HG03060 (cell line): Measurements from ENCODE around the gene CFAP97.
"Not testable (repeated sequence)": the region's sequence is repeated elsewhere in the genome, so short reads cannot be mapped to it uniquely, and the experiment has no call there.

Experiments
- ATAC-seq: cut with Tn5 transposase; IDR thresholded peaks from one replicate; pipeline ENCODE4 v1.9.1; 2021; ENCODE audit warnings: low read depth, moderate number of reproducible peaks; ENCODE audit not compliant: unreplicated experiment

CFAP97 gene

GRCh38 chr4:185202984-185203485 lies 765 bp downstream of the CFAP97 start:
- ATAC-seq: peak; percentile 3

GRCh38 chr4:185201977-185202962 lies 1.5 kb downstream of the CFAP97 start:
- ATAC-seq: no peak

DNA sequence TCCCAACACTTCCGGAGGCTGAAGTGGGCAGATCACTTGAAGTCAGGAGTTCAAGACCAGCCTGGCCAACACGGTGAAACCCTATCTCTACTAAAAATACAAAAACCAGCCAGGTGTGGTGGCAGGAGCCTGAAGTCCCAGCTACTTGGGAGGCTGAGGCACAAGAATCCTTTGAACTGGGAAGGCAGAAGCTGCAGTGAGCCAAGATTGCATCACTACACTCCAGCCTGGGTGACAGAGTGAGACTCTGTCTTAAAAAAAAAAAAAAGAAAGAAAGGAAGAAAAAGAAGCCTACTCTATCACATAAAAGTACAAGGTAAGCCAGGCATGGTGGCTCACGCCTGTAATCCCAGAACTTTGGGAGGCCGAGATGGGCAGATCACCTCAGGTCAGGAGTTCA lies 5.6 kb downstream of the CFAP97 start:
- ATAC-seq: not testable (repeated sequence)

- no peak for ATAC-seq
Measured at GRCh38 chr4:185196437-185196836, 7.4 kb downstream of the CFAP97 start.

GRCh38 chr4:185194924-185195888 lies 8.6 kb downstream of the CFAP97 start:
- no peak for ATAC-seq

DNA sequence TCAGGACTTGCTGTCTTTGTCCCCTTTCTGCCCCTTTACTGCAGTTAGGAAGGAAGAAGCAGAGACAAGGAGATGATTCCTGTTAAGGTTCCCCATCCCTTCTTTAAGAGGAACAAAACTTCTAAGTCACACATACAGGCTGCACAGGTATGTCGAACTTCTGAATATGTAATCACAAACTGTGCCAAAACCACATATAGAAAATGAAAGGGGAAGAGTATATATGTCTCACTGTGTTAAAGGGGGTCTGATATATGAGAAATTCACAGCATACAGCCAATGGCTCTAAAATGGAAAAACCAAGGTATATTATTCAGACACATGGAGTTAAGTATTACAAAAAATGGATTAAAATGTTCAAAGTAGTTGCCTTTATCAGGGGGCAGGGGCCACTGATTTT lies 11.7 kb downstream of the CFAP97 start:
- peak; percentile 83 for ATAC-seq

- no peak for ATAC-seq
Measured at GRCh38 chr4:185190306-185190856, 13.4 kb downstream of the CFAP97 start.

GRCh38 chr4:185189606-185190305 lies 14.0 kb downstream of the CFAP97 start:
- ATAC-seq: no peak

- no peak for ATAC-seq
Measured at GRCh38 chr4:185186769-185187168, 17.0 kb downstream of the CFAP97 start.

DNA sequence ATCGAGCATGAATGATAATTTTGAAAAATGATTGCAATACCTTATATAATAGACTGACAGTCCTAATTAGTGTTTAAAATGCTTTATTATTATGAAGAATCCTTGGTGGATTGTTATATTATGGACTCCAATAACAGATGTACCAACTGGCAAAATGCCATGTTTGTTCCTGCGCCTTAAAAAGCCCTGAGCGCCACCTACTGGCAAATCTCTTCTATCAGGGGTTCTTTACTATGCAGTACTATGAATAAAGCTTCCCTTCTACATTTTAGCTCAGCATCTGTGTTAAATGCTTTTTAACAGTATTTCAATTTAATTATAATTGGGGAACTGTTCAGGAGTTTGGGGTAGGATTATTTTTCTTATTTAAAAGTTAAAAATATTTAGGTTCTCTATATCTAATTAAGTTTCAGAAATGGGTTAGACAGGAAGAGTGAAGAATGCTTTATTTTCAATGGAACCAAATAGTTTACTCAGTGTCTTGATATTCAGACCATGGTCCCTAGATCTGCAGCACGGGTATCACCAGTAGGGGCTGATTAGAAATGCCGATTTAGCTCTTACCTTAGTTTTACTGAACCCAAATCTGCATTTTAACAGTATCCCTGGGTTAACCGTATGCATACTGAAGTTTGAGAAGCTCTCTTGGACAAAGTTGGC lies 20.0 kb downstream of the CFAP97 start:
- ATAC-seq: no peak

DNA sequence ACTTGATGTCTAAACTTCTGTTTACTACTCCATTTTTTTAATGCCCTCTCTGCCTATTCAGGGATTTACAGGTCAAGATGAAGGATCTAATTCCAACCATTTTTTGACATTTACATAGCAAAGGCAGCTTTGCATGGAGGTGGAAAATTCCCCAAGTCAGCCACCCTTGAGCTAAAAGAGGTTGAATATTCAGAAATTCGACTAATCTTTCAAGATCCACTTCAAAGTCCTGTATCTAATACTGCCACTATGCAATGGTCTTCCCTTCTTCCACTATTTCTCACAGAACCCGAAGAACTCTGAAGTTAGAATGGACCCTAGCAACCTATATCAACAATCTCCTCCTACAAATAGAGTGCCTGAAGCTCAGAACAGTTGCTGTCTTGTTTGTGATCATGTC lies 21.6 kb downstream of the CFAP97 start:
- ATAC-seq: no peak

DNA sequence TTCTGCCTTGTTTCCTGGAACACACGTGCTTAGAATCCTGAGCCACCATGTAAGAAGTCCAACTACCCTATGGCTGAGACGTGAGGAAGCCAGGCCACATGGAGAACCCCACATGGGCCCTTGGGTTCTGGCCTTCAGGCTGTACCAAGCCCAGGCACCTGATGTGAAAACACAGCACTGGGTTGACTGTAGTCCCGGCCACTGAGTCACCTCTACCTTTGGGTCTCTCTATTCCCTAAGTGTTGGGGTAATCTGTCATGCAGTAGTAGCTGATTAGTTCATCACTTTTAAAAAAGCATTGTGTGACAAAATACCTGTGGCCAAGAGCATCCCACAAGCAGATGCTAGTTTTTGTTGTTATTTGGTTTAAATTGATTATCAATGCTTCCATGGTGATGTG lies 24.3 kb downstream of the CFAP97 start:
- ATAC-seq: no peak

GRCh38 chr4:185171373-185172071 lies 32.3 kb downstream of the CFAP97 start:
- peak; percentile 75 for ATAC-seq

GRCh38 chr4:185167234-185167633 lies 36.6 kb downstream of the CFAP97 start:
- no peak for ATAC-seq

DNA sequence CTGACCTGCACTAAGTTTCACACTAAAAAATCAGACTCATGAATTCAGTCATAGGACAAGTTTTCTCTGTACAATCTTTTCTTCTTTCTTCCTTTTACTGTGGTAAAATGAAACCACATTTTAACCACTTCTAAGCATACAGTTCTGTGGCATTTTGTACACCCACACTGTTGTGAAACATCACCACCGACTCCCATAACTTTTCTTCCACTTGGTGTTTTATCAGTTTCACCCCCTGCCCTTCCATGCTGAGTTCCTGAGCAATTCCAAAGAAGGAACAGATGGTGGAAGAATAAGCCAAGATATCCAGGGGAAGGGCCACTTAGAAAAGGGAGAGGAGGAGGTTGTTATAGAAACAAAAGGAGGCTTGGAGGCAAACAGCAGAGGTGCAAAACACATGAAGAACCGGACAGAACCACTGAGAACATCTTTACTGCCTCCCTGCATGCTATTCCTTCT lies 38.2 kb downstream of the CFAP97 start:
- ATAC-seq: peak; percentile 89

GRCh38 chr4:185151296-185151695 lies 52.5 kb downstream of the CFAP97 start:
- ATAC-seq: no peak

- no peak for ATAC-seq
Measured at GRCh38 chr4:185149392-185149791, 54.4 kb downstream of the CFAP97 start.

DNA sequence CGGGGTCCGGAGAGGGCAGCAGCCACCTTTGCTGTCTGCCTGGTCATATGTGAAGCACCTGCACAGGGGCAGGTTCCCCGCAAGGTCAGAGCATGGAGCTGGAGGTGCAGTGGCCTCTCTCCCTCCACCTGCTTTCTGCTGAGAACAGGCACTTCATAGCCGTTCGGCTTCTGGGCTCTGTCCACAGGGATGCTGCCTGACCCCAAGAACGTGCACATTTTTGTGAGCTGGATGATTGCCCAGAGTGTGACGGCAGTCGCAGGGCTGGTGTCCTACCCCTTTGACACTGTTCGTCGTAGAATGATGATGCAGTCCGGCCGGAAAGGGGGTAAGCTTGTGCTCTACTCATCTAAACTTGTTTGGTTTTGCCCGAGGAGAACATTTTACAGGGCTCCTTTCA lies 58.2 kb downstream of the CFAP97 start:
- ATAC-seq: no peak
